B cell (primary cell): ENCODE results near the gene TSG101. TPM values are rescaled to one million over a fixed set of nuclear protein-coding genes. Genes with fewer than 3 reads are reported as not detected.

ENCODE experiments used
- ATAC-seq: fragments of 200-7000 bp; cut with Tn5 transposase; one replicate; pipeline ENCODE4 v1.10.0; 2021; ENCODE audit warnings: low read depth, mild to moderate bottlenecking, moderate number of reproducible peaks, moderate library complexity
- CTCF ChIA-PET: fragments of 350-600 bp; sonication (Branson Sonifier 250); formaldehyde crosslinking; loops from one replicate; lab custom pipeline; 2021; ENCODE audit warnings: antibody characterized with exemption, inconsistent platforms; lab: Charles Lee
- POLR2A ChIA-PET: fragments of 350-600 bp; sonication (Branson Sonifier 250); formaldehyde crosslinking; loops from one replicate; lab custom pipeline; 2021; ENCODE audit warnings: antibody characterized with exemption; lab: Charles Lee
- DNase-seq: peaks from one replicate; pipeline ENCODE4 v3.0.0; 2013
- H2AFZ ChIP-seq: 2 replicates; pipeline ENCODE4 v1.6.1; 2012; ENCODE audit warnings: mild to moderate bottlenecking, low read depth, low read length; ENCODE audit not compliant: insufficient read depth, poor library complexity, severe bottlenecking
- H3K27ac ChIP-seq, 2 donors: 1 replicate in 1 of 2; 2 replicates in 1 of 2; pipeline ENCODE4 v1.5.1; 2012 to 2013; ENCODE audit warnings: low read length in 2 of 2, mild to moderate bottlenecking in 2 of 2, moderate library complexity in 1 of 2
- H3K27me3 ChIP-seq, 4 experiments: fragments of 200-600 bp in 1 of 4; sonication (generic) in 1 of 4; replicated peaks in 1 of 4; 1 replicate in 2 of 4; 2 replicates in 2 of 4; pipeline versions ENCODE4 v1.6.1 to v1.7.0; 2013 to 2016; ENCODE audit warnings: low read length in 3 of 4, mild to moderate bottlenecking in 2 of 4, mixed read lengths in 1 of 4, moderate library complexity in 1 of 4; ENCODE audit not compliant: insufficient read depth in 4 of 4, control insufficient read depth in 3 of 4; ENCODE audit errors: control extremely low read depth in 1 of 4
- H3K36me3 ChIP-seq, 2 experiments: replicated peaks in 1 of 2; 1 replicate in 1 of 2; 2 replicates in 1 of 2; pipeline versions ENCODE4 v1.6.1 to v1.7.1; 2013; ENCODE audit warnings: low read length in 1 of 2; ENCODE audit not compliant: insufficient read depth in 2 of 2, control insufficient read depth in 1 of 2; ENCODE audit errors: control extremely low read depth in 1 of 2, extremely low read depth in 1 of 2
- H3K4me1 ChIP-seq, 2 donors: fragments of 200-600 bp in 1 of 2; sonication (generic) in 1 of 2; 1 replicate in 1 of 2; 2 replicates in 1 of 2; pipeline versions ENCODE4 v1.5.1 to v1.6.1; 2013 to 2017; ENCODE audit warnings: low read length in 2 of 2; ENCODE audit not compliant: control insufficient read depth in 2 of 2, insufficient read depth in 2 of 2
- H3K4me2 ChIP-seq: replicated peaks from 2 replicates; pipeline ENCODE3; 2012; ENCODE audit warnings: mild to moderate bottlenecking, low read depth, low read length; ENCODE audit not compliant: poor library complexity, severe bottlenecking
- H3K4me3 ChIP-seq, 5 experiments: fragments of 200-600 bp in 1 of 5; sonication (generic) in 1 of 5; 1 replicate in 3 of 5; 2 replicates in 2 of 5; pipeline versions ENCODE4 v1.5.1 to v1.7.0; 2011 to 2016; ENCODE audit warnings: low read length in 4 of 5, mild to moderate bottlenecking in 4 of 5, low read depth in 2 of 5, control low read depth in 1 of 5, moderate library complexity in 1 of 5; ENCODE audit not compliant: insufficient read depth in 1 of 5; ENCODE audit errors: control extremely low read depth in 1 of 5, extremely low read depth in 1 of 5
- H3K79me2 ChIP-seq: fragments of 200-600 bp; sonication (generic); one replicate; pipeline ENCODE4 v1.6.0; 2016; ENCODE audit warnings: low read length; ENCODE audit not compliant: control insufficient read depth, insufficient read depth
- H3K9ac ChIP-seq: fragments of 200-600 bp; sonication (generic); 2 replicates; pipeline ENCODE4 v1.6.1; 2017; ENCODE audit warnings: mild to moderate bottlenecking, low read length, moderate library complexity
- H3K9me3 ChIP-seq, 3 donors: one replicate each; pipeline versions ENCODE4 v1.6.1 to v1.7.1; 2013; ENCODE audit warnings: low read length in 2 of 3; ENCODE audit not compliant: control insufficient read depth in 2 of 3, insufficient read depth in 1 of 3; ENCODE audit errors: control extremely low read depth in 1 of 3
- H4K20me1 ChIP-seq: 2 replicates; pipeline ENCODE4 v1.6.0; 2012; ENCODE audit warnings: mild to moderate bottlenecking, low read length; ENCODE audit not compliant: insufficient read depth, control insufficient read depth, poor library complexity, severe bottlenecking
- H3K27ac Mint-ChIP-seq: one replicate; pipeline ENCODE4 v1.8.0; 2021; ENCODE audit warnings: mixed read lengths
- H3K27me3 Mint-ChIP-seq: one replicate; pipeline ENCODE4 v1.8.0; 2021; ENCODE audit warnings: mixed read lengths
- H3K4me1 Mint-ChIP-seq: one replicate; pipeline ENCODE4 v1.8.0; 2021; ENCODE audit warnings: mixed read lengths
- H3K4me3 Mint-ChIP-seq: one replicate; pipeline ENCODE4 v1.8.0; 2021; ENCODE audit warnings: mixed read lengths
- H3K9me3 Mint-ChIP-seq: one replicate; pipeline ENCODE4 v1.8.0; 2022; ENCODE audit warnings: mixed read lengths; ENCODE audit not compliant: insufficient read depth
- CTCF ChIP-seq: fragments of 200-600 bp; IDR thresholded peaks from one replicate; pipeline ENCODE4 v1.8.0; 2022; ENCODE audit warnings: antibody characterized with exemption, mild to moderate bottlenecking
- EZH2 ChIP-seq: IDR thresholded peaks from 2 replicates; pipeline ENCODE4 v1.6.1; 2012; ENCODE audit warnings: borderline replicate concordance, low read depth, mild to moderate bottlenecking, moderate library complexity, low read length; ENCODE audit not compliant: insufficient read depth, poor library complexity, severe bottlenecking
- WGBS: methylation state at CpG from one replicate; pipeline ENCODE4 v1.1.5; 2013; ENCODE audit warnings: missing lambda C conversion rate; ENCODE audit not compliant: insufficient coverage; 5-methylcytosine and 5-hydroxymethylcytosine counted together
- intact Hi-C: fragments of 100-400 bp; cut with micrococcal nuclease; formaldehyde crosslinking; loops from one replicate; pipeline ENCODE4 v1.10.0; 2022
- polyA plus RNA-seq: library from polyadenylated mRNA; depleted of rRNA; stranded (reverse); fragments of >200 nt; gene quantifications from 2 replicates; pipeline ENCODE4 v1.2.3, GENCODE V29; 2012
- total RNA-seq, 2 donors: library from RNA; stranded (reverse); fragments of 120-200 nt in 1 of 2; gene quantifications; 1 replicate in 1 of 2; 2 replicates in 1 of 2; pipeline versions ENCODE4 v1.2.3 to v1.2.4, GENCODE V29; 2013 to 2022

The TSG101 gene
- total and polyA plus RNA-seq, 2 donors (not counting 1 experiment from before 2014, with no cell fraction given), result 50.9 to 56.5 TPM

GRCh38 chr11:18466402-18466801 is 60.3 kb downstream of the TSG101 start:
- ATAC-seq, result no peak
- Mint-ChIP-seq H3K4me1 (no peaks in the 10 kb centered on the region), H3K4me3 (no peak overlapping the region), H3K27ac (no peak overlapping the region), H3K27me3 (no peaks in the 10 kb centered on the region), H3K9me3 (no peaks in the 10 kb centered on the region)
- POLR2A ChIA-PET, result no interaction called here
- H2AFZ ChIP-seq, result no peak overlapping the region
- H3K27me3 ChIP-seq, result no peaks in the 10 kb centered on the region
- no peak overlapping the region for H3K9ac ChIP-seq
- no peak overlapping the region for H3K27ac ChIP-seq
- H3K4me3 ChIP-seq, result no peak overlapping the region
- CTCF ChIA-PET, result interaction anchor here (0.6 kb wide), 1 partner anchor 21 kb away, joined by 3 read pairs; no protein-coding TSS in a partner anchor
- DNase-seq, result no peak
- 100% methylated on average over 1 of the region's 2 CpGs for WGBS
- no peaks in the 10 kb centered on the region for H3K4me1 ChIP-seq
- no peaks in the 10 kb centered on the region for H3K36me3 ChIP-seq
- intact Hi-C loops, result no loop called here
- TF ChIP-seq CTCF (no peak), EZH2 (no peak)
- no peaks in the 10 kb centered on the region for H3K79me2 ChIP-seq
- no peaks in the 10 kb centered on the region for H3K9me3 ChIP-seq
- no peaks in the 10 kb centered on the region for H4K20me1 ChIP-seq
- H3K4me2 ChIP-seq, result no peak overlapping the region

DNA sequence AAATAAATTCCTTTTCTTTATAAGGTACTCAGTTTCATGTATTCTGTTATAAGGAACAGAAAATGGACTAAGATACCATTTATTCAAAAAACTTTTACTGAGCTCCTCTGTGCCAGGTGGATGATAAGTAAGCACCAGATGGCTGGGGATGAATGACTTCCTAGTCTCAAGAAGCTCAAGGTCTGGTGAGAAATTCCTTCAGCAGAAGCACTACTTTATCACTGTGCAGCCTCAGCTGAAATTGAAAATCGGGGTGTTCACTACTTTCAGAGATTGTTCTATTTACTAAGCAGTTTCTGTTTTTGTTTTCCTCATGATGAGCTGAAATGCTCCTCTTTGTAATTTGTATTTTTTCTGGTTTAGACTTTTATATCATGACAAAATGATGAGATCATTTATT is 63.3 kb downstream of the TSG101 start:
- H3K9ac ChIP-seq, result no peak overlapping the region
- no peak for ATAC-seq
- no peaks in the 10 kb centered on the region for H3K27me3 Mint-ChIP-seq
- no peaks in the 10 kb centered on the region for H3K4me1 Mint-ChIP-seq
- no peak overlapping the region for H3K27ac Mint-ChIP-seq
- no peak overlapping the region for H3K4me2 ChIP-seq
- intact Hi-C loops, result no loop called here
- no peaks in the 10 kb centered on the region for H3K4me1 ChIP-seq
- H3K36me3 ChIP-seq, result no peaks in the 10 kb centered on the region
- no peak for DNase-seq
- no peaks in the 10 kb centered on the region for H3K9me3 ChIP-seq
- TF ChIP-seq CTCF (no peak), EZH2 (no peak)
- ChIA-PET CTCF (interaction anchor here (1.3 kb wide), 1 partner anchor 9 kb away, joined by 3 read pairs; no protein-coding TSS in a partner anchor), POLR2A (no interaction called here)
- 80% methylated on average over 1 of the region's 1 CpG for WGBS
- H4K20me1 ChIP-seq, result no peaks in the 10 kb centered on the region
- no peak overlapping the region for H2AFZ ChIP-seq
- no peak overlapping the region for H3K4me3 ChIP-seq
- no peak overlapping the region for H3K27ac ChIP-seq
- H3K4me3 Mint-ChIP-seq, result no peak overlapping the region
- no peaks in the 10 kb centered on the region for H3K79me2 ChIP-seq
- H3K9me3 Mint-ChIP-seq, result no peaks in the 10 kb centered on the region
- no peaks in the 10 kb centered on the region for H3K27me3 ChIP-seq
